DMS53 treated with DMSO at 0.1 percent for 48 hours (cell line): Measurements from ENCODE around the gene RALGAPA1.

ENCODE experiments used
- DNase-seq: peaks from one replicate; lab custom pipeline; 2025; ENCODE audit not compliant: unreplicated experiment; lab: John Stamatoyannopoulos, UW

The RALGAPA1 gene

DNA sequence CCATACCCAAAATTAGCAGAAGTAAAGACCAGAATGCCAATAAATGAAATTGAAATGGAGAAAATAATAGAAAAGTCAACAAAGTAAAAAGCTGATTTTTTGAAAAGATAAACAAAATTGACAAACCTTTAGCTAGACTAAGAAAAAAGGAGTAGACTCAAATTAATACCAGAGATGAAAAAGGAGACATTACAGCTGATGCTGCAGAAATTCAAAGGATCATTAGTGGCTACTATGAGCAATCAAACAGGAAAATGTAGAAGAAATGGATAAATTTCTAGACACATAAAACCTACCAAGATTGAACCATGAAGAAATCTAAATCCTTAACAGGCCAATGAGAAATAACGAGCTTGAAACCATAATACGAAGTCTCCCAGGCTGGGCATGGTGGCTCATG, 309.9 kb downstream of the RALGAPA1 start:
- no peak for DNase-seq

DNA sequence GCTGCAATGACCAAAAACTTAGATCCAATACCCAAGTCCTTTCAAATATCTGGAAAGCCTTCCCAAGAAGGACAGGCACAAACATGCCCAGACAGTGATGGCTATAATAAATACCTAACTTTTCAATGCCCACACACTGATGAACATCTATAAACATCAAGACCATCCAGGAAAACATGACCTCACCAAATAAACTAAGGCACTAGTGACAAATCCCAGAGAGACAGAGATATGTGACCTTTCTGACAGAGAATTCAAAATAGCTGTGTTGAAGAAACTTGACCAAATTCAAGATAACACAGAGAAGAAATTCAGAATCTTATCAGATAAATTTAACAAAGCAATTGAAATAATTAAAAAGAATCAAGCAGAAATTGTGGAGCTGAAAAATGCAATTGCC, 313.8 kb downstream of the RALGAPA1 start:
- no peak for DNase-seq

DNA sequence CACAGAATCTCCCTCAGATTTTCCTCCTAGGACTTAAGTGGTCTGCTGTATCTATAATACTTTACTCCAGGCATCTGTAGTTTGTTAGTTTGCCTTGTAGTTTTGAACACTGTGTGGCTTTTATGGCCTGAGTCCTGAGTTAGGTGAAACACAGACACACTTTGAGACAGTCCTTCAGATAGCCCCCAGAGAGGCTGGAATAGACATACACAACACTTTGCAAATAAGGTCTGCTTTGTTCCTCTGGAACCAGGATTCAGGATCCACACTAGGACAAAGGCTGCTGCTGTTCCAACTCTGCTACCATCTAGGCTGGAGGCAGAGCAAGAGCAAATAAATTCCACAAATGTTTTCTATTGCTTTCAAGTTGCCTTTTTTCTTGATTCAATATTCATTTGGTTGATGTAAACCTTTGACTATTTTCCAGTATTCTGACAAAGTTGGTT, 316.5 kb downstream of the RALGAPA1 start:
- no peak for DNase-seq
